Activated naive CD8-positive, alpha-beta T cell (primary cell): ENCODE measurements around the gene SERPINE2.
"Not testable (repeated sequence)": the region's sequence is repeated elsewhere in the genome, so short reads cannot be mapped to it uniquely, and the experiment has no call there.

ENCODE experiments used
- H3K27ac Mint-ChIP-seq: one replicate; pipeline ENCODE4 v1.8.0; 2021; ENCODE audit warnings: mixed read lengths
- H3K27me3 Mint-ChIP-seq: one replicate; pipeline ENCODE4 v1.8.0; 2021; ENCODE audit warnings: mixed read lengths
- H3K36me3 Mint-ChIP-seq: one replicate; pipeline ENCODE4 v1.8.0; 2021; ENCODE audit warnings: mixed read lengths
- H3K4me1 Mint-ChIP-seq: one replicate; pipeline ENCODE4 v1.8.0; 2021; ENCODE audit warnings: low read depth, mixed read lengths
- H3K4me3 Mint-ChIP-seq: one replicate; pipeline ENCODE4 v1.8.0; 2021; ENCODE audit warnings: mild to moderate bottlenecking, mixed read lengths
- H3K9me3 Mint-ChIP-seq: one replicate; pipeline ENCODE4 v1.8.0; 2021; ENCODE audit warnings: low read depth, mixed read lengths

Gene SERPINE2

GRCh38 chr2:224009605-224010315 is 29.3 kb downstream of the SERPINE2 start:
- no peaks in the 10 kb centered on the region for H3K27me3 Mint-ChIP-seq
- H3K9me3 Mint-ChIP-seq: no peaks in the 10 kb centered on the region
- peaks cover 2% of the 10 kb centered on the region for H3K36me3 Mint-ChIP-seq
- H3K27ac Mint-ChIP-seq: no peak overlapping the region
- no peak overlapping the region for H3K4me3 Mint-ChIP-seq
- peaks cover 10% of the 10 kb centered on the region for H3K4me1 Mint-ChIP-seq

- Mint-ChIP-seq H3K4me1 (peaks cover 8% of the 10 kb centered on the region), H3K27ac (no peak overlapping the region)
These were observed 30.3 kb downstream of the SERPINE2 start for GRCh38 chr2:224008702-224009261.

GRCh38 chr2:224004105-224004695 is 34.9 kb downstream of the SERPINE2 start:
- no peaks in the 10 kb centered on the region for H3K27me3 Mint-ChIP-seq
- H3K4me3 Mint-ChIP-seq: no peak overlapping the region
- H3K36me3 Mint-ChIP-seq: peaks cover 7% of the 10 kb centered on the region
- no peak overlapping the region for H3K27ac Mint-ChIP-seq
- H3K4me1 Mint-ChIP-seq: no peaks in the 10 kb centered on the region
- H3K9me3 Mint-ChIP-seq: no peaks in the 10 kb centered on the region

More at GRCh38 chr2:224008702-224009261, 30.3 kb downstream of the SERPINE2 start:
- no peaks in the 10 kb centered on the region for H3K27me3 Mint-ChIP-seq
- no peak overlapping the region for H3K4me3 Mint-ChIP-seq
- no peaks in the 10 kb centered on the region for H3K9me3 Mint-ChIP-seq
- peaks cover 2% of the 10 kb centered on the region for H3K36me3 Mint-ChIP-seq

GRCh38 chr2:224000662-224001061 is 38.4 kb downstream of the SERPINE2 start:
- not testable (repeated sequence) for H3K4me3 Mint-ChIP-seq, H3K27ac Mint-ChIP-seq, H3K4me1 Mint-ChIP-seq, H3K27me3 Mint-ChIP-seq, H3K9me3 Mint-ChIP-seq
- peaks cover 11% of the 10 kb centered on the region for H3K36me3 Mint-ChIP-seq

- no peaks in the 10 kb centered on the region for H3K9me3 Mint-ChIP-seq
- H3K4me1 Mint-ChIP-seq: peaks cover 6% of the 10 kb centered on the region
- no peak overlapping the region for H3K4me3 Mint-ChIP-seq
- peaks cover 13% of the 10 kb centered on the region for H3K36me3 Mint-ChIP-seq
- H3K27me3 Mint-ChIP-seq: no peaks in the 10 kb centered on the region
- no peak overlapping the region for H3K27ac Mint-ChIP-seq
These were observed 39.2 kb downstream of the SERPINE2 start for GRCh38 chr2:223999862-224000261.

- peaks cover 13% of the 10 kb centered on the region for H3K36me3 Mint-ChIP-seq
- H3K27ac Mint-ChIP-seq: no peak overlapping the region
- H3K9me3 Mint-ChIP-seq: no peaks in the 10 kb centered on the region
- no peak overlapping the region for H3K4me3 Mint-ChIP-seq
- peaks cover 9% of the 10 kb centered on the region for H3K4me1 Mint-ChIP-seq
- H3K27me3 Mint-ChIP-seq: no peaks in the 10 kb centered on the region
These were observed 40.1 kb downstream of the SERPINE2 start for GRCh38 chr2:223998948-223999347.

- H3K27ac Mint-ChIP-seq: no peak overlapping the region
- H3K27me3 Mint-ChIP-seq: no peaks in the 10 kb centered on the region
- no peaks in the 10 kb centered on the region for H3K9me3 Mint-ChIP-seq
These were observed 41.1 kb downstream of the SERPINE2 start for GRCh38 chr2:223997938-223998337.

GRCh38 chr2:223996391-223996790 is 42.7 kb downstream of the SERPINE2 start:
- Mint-ChIP-seq H3K9me3 (no peaks in the 10 kb centered on the region), H3K27ac (peak overlapping the region; percentile 28), H3K27me3 (no peaks in the 10 kb centered on the region), H3K36me3 (peaks cover 13% of the 10 kb centered on the region), H3K4me3 (no peak overlapping the region), H3K4me1 (peaks cover 9% of the 10 kb centered on the region)

More at GRCh38 chr2:223997938-223998337, 41.1 kb downstream of the SERPINE2 start:
- peaks cover 9% of the 10 kb centered on the region for H3K4me1 Mint-ChIP-seq
- H3K36me3 Mint-ChIP-seq: peaks cover 13% of the 10 kb centered on the region
- no peak overlapping the region for H3K4me3 Mint-ChIP-seq

- peaks cover 13% of the 10 kb centered on the region for H3K36me3 Mint-ChIP-seq
- H3K27me3 Mint-ChIP-seq: no peaks in the 10 kb centered on the region
- peak overlapping the region; percentile 76 for H3K27ac Mint-ChIP-seq
- no peak overlapping the region for H3K4me3 Mint-ChIP-seq
- H3K9me3 Mint-ChIP-seq: no peaks in the 10 kb centered on the region
- peaks cover 9% of the 10 kb centered on the region for H3K4me1 Mint-ChIP-seq
These were observed 43.5 kb downstream of the SERPINE2 start for GRCh38 chr2:223995569-223995968.

GRCh38 chr2:223994562-223995162 is 44.4 kb downstream of the SERPINE2 start:
- Mint-ChIP-seq H3K4me1 (peaks cover 9% of the 10 kb centered on the region), H3K9me3 (no peaks in the 10 kb centered on the region), H3K4me3 (no peak overlapping the region)

GRCh38 chr2:223993634-223994232 is 45.4 kb downstream of the SERPINE2 start:
- Mint-ChIP-seq H3K36me3 (peaks cover 9% of the 10 kb centered on the region), H3K9me3 (no peaks in the 10 kb centered on the region), H3K4me3 (no peak overlapping the region), H3K27me3 (no peaks in the 10 kb centered on the region), H3K27ac (no peak overlapping the region), H3K4me1 (peaks cover 9% of the 10 kb centered on the region)

More at GRCh38 chr2:223994562-223995162, 44.4 kb downstream of the SERPINE2 start:
- Mint-ChIP-seq H3K27ac (peak overlapping the region; percentile 42), H3K36me3 (peaks cover 7% of the 10 kb centered on the region), H3K27me3 (no peaks in the 10 kb centered on the region)

GRCh38 chr2:223991611-223992010 is 47.5 kb downstream of the SERPINE2 start:
- Mint-ChIP-seq H3K4me1 (peaks cover 9% of the 10 kb centered on the region), H3K9me3 (no peaks in the 10 kb centered on the region), H3K4me3 (no peak overlapping the region), H3K27ac (no peak overlapping the region), H3K36me3 (peaks cover 5% of the 10 kb centered on the region), H3K27me3 (no peaks in the 10 kb centered on the region)

- Mint-ChIP-seq H3K27ac (no peak overlapping the region), H3K4me1 (peaks cover 2% of the 10 kb centered on the region), H3K36me3 (peaks cover 3% of the 10 kb centered on the region), H3K4me3 (no peak overlapping the region), H3K9me3 (no peaks in the 10 kb centered on the region), H3K27me3 (no peaks in the 10 kb centered on the region)
These were observed 49.2 kb downstream of the SERPINE2 start for GRCh38 chr2:223989856-223990232.

GRCh38 chr2:223989206-223989855 is 49.8 kb downstream of the SERPINE2 start:
- H3K4me3 Mint-ChIP-seq: no peak overlapping the region
- no peak overlapping the region for H3K27ac Mint-ChIP-seq
- H3K9me3 Mint-ChIP-seq: no peaks in the 10 kb centered on the region
- H3K4me1 Mint-ChIP-seq: no peaks in the 10 kb centered on the region
- H3K36me3 Mint-ChIP-seq: peaks cover 3% of the 10 kb centered on the region
- no peaks in the 10 kb centered on the region for H3K27me3 Mint-ChIP-seq
